HepG2 (cell line): ENCODE results near the gene MYL12B. TPM values are rescaled to one million over a fixed set of nuclear protein-coding genes. Genes with fewer than 3 reads are reported as not detected.

Experiments
- ATAC-seq: fragments of 200-7000 bp; cut with Tn5 transposase; 3 replicates; pipeline ENCODE4 v1.9.1; 2020; ENCODE audit warnings: mild to moderate bottlenecking, moderate library complexity
- BruUV-seq: library from RNA; stranded (reverse); fragments of 400-500 nt; replicated peaks from 2 replicates; lab custom pipeline; 2021; lab: Mats Ljungman, UMichigan
- CTCF ChIA-PET: fragments of 300-600 bp; formaldehyde crosslinking; extraction: SDS; loops from one replicate; lab custom pipeline; 2021; ENCODE audit warnings: low total read pairs, inconsistent platforms, low intra/inter-chr PET ratio; lab: Yijun Ruan, JAX
- POLR2A ChIA-PET: fragments of 350-600 bp; sonication (Branson Sonifier 250); formaldehyde crosslinking; loops from one replicate; lab custom pipeline; 2020; ENCODE audit warnings: antibody characterized with exemption, inconsistent platforms; lab: Yijun Ruan, JAX
- DNase-seq: peaks from one replicate; pipeline ENCODE4 v3.0.0-alpha.2; 2015; ENCODE audit warnings: low spot score
- FAIRE-seq: peaks from 3 replicates; lab custom pipeline; 2011; peaks lifted over from hg19 to GRCh38; lab: Jason Lieb, UNC
- H2AFZ ChIP-seq: one replicate; pipeline ENCODE4 v1.6.1; 2011; ENCODE audit warnings: low read length, inconsistent platforms
- H3K27ac ChIP-seq: fragments of 300-600 bp; 3 replicates; pipeline ENCODE4 v1.8.0; 2011; ENCODE audit warnings: mixed run types, mild to moderate bottlenecking, mixed read lengths, low read length, inconsistent platforms; ENCODE audit not compliant: insufficient read depth; ENCODE audit errors: extremely low read length
- H3K27me3 ChIP-seq, 2 experiments: fragments of 200-600 bp in 1 of 2; 2 replicates in 1 of 2; 3 replicates in 1 of 2; pipeline versions ENCODE4 v1.6.0 to v1.8.0; 2011; ENCODE audit warnings: low read length in 2 of 2, mild to moderate bottlenecking in 2 of 2, moderate library complexity in 2 of 2, inconsistent platforms in 1 of 2; ENCODE audit not compliant: insufficient read depth in 2 of 2, control insufficient read depth in 1 of 2
- H3K36me3 ChIP-seq, 2 experiments: fragments of 200-600 bp in 1 of 2; replicated peaks in 1 of 2; 2 replicates in 1 of 2; 3 replicates in 1 of 2; pipeline versions ENCODE4 v1.5.1 to v1.8.0; 2011; ENCODE audit warnings: low read length in 2 of 2, inconsistent platforms in 1 of 2; ENCODE audit not compliant: insufficient read depth in 2 of 2, control insufficient read depth in 1 of 2
- H3K4me1 ChIP-seq: 2 replicates; pipeline ENCODE4 v1.5.1; 2012; ENCODE audit warnings: low read length, inconsistent platforms; ENCODE audit not compliant: insufficient read depth
- H3K4me2 ChIP-seq: 2 replicates; pipeline ENCODE4 v1.6.0; 2011; ENCODE audit warnings: low read depth, low read length, inconsistent platforms
- H3K4me3 ChIP-seq, 3 experiments: fragments of 200-600 bp in 1 of 3; sonication (generic), shearing (Covaris generic) in 1 of 3; replicated peaks in 1 of 3; 2 replicates each; pipeline ENCODE4 v1.5.1; 2011 to 2016; ENCODE audit warnings: low read length in 3 of 3, inconsistent platforms in 2 of 3, low read depth in 2 of 3, mild to moderate bottlenecking in 2 of 3, control low read depth in 1 of 3, mixed read lengths in 1 of 3; ENCODE audit not compliant: insufficient read depth in 1 of 3
- H3K79me2 ChIP-seq: one replicate; pipeline ENCODE4 v1.6.1; 2011; ENCODE audit warnings: low read length, inconsistent platforms; ENCODE audit not compliant: insufficient read depth
- H3K9ac ChIP-seq: 2 replicates; pipeline ENCODE4 v1.6.0; 2011; ENCODE audit warnings: mild to moderate bottlenecking, low read depth, low read length, inconsistent platforms; ENCODE audit not compliant: insufficient read depth
- H3K9me3 ChIP-seq: 2 replicates; pipeline ENCODE4 v1.5.1; 2012; ENCODE audit warnings: mild to moderate bottlenecking, low read length
- H4K20me1 ChIP-seq: 2 replicates; pipeline ENCODE4 v1.6.0; 2011; ENCODE audit warnings: inconsistent platforms, mild to moderate bottlenecking, low read length, moderate library complexity; ENCODE audit not compliant: insufficient read depth
- ARNT ChIP-seq: fragments of 450-650 bp; IDR thresholded peaks from 2 replicates; pipeline ENCODE4 v1.6.1; 2017
- CAMTA2 ChIP-seq: sonication (generic); formaldehyde crosslinking; IDR thresholded peaks from 2 replicates; pipeline ENCODE4 v1.4.0; 2020; ENCODE audit warnings: mild to moderate bottlenecking, missing genetic modification reagents, borderline replicate concordance
- CBX2 ChIP-seq, 2 experiments: fragments of 200-600 bp in 1 of 2; sonication (generic); formaldehyde crosslinking in 1 of 2; IDR thresholded peaks; 2 replicates each; pipeline versions ENCODE4 v1.7.0 to v1.8.1; 2018 to 2022; ENCODE audit warnings: low read depth in 2 of 2, low read length in 1 of 2, mild to moderate bottlenecking in 1 of 2, missing genetic modification reagents in 1 of 2
- EP300 ChIP-seq, 3 experiments: sonication (generic) in 1 of 3; formaldehyde crosslinking in 1 of 3; IDR thresholded peaks; 2 replicates each; pipeline versions ENCODE4 v1.5.1 to v1.6.1; 2011 to 2020; ENCODE audit warnings: low read depth in 2 of 3, low read length in 2 of 3, borderline replicate concordance in 1 of 3, improper control_type of control experiment in 1 of 3, mild to moderate bottlenecking in 1 of 3, missing genetic modification reagents in 1 of 3, moderate library complexity in 1 of 3
- FOXK1 ChIP-seq: sonication (generic); formaldehyde crosslinking; IDR thresholded peaks from 2 replicates; pipeline ENCODE4 v1.4.0; 2020; ENCODE audit warnings: low read depth, missing genetic modification reagents, borderline replicate concordance
- FOXP1 ChIP-seq, 2 experiments: fragments of 450-650 bp in 1 of 2; IDR thresholded peaks; 2 replicates each; pipeline ENCODE4 v1.6.1; 2017 to 2018; ENCODE audit warnings: antibody characterized with exemption in 1 of 2
- HNRNPK ChIP-seq: fragments of 200-400 bp; formaldehyde crosslinking; IDR thresholded peaks from 2 replicates; pipeline ENCODE4 v1.6.1; 2018; ENCODE audit warnings: low read length, low read depth, moderate library complexity, mild to moderate bottlenecking; ENCODE audit not compliant: poor library complexity, severe bottlenecking
- KDM1A ChIP-seq: IDR thresholded peaks from 2 replicates; pipeline ENCODE4 v1.6.1; 2016; ENCODE audit warnings: missing compliant biosample characterization
- MEIS2 ChIP-seq: sonication (generic); formaldehyde crosslinking; IDR thresholded peaks from 2 replicates; pipeline ENCODE4 v1.9.0; 2021; ENCODE audit warnings: mild to moderate bottlenecking, missing genetic modification reagents
- PHF5A ChIP-seq: IDR thresholded peaks from one replicate; pipeline ENCODE4 v1.6.1; 2018; ENCODE audit warnings: low read depth, missing genetic modification reagents; ENCODE audit not compliant: unreplicated experiment
- RARA ChIP-seq: IDR thresholded peaks from 2 replicates; pipeline ENCODE4 v1.6.1; 2016; ENCODE audit warnings: missing genetic modification reagents, missing compliant biosample characterization
- RCOR2 ChIP-seq: IDR thresholded peaks from 2 replicates; pipeline ENCODE4 v1.6.1; 2016; ENCODE audit warnings: missing biosample characterization, missing genetic modification reagents
- SKI ChIP-seq: fragments of 450-650 bp; IDR thresholded peaks from one replicate; pipeline ENCODE4 v1.6.1; 2018; ENCODE audit warnings: mild to moderate bottlenecking; ENCODE audit not compliant: partially characterized antibody
- ZMYM3 ChIP-seq: sonication (generic); formaldehyde crosslinking; IDR thresholded peaks from 2 replicates; pipeline ENCODE4 v1.5.1; 2020; ENCODE audit warnings: mild to moderate bottlenecking, missing genetic modification reagents
- ZNF280B ChIP-seq: sonication (generic); formaldehyde crosslinking; IDR thresholded peaks from 2 replicates; pipeline ENCODE4 v1.5.0; 2020; ENCODE audit warnings: missing genetic modification reagents, mild to moderate bottlenecking, borderline replicate concordance
- ZNF629 ChIP-seq: sonication (generic); formaldehyde crosslinking; conservative IDR thresholded peaks from 2 replicates; pipeline ENCODE4 v1.5.0; 2020; ENCODE audit warnings: missing genetic modification reagents
- ZNF672 ChIP-seq: sonication (generic); formaldehyde crosslinking; IDR thresholded peaks from 2 replicates; pipeline ENCODE4 v1.8.1; 2022; ENCODE audit warnings: missing genetic modification reagents
- WGBS: methylation state at CpG from one replicate; pipeline ENCODE4 v1.1.6; 2017; ENCODE audit warnings: low lambda C conversion rate; 5-methylcytosine and 5-hydroxymethylcytosine counted together
- in situ Hi-C: cut with HindIII; loops from 2 replicates; pipeline ENCODE4 v1.10.0; 2017; ENCODE audit warnings: low pct_unique_long_range_greater_than_20kb; ENCODE audit not compliant: extremely low pct_ligation_motif_present
- intact Hi-C: fragments of 100-400 bp; cut with micrococcal nuclease; formaldehyde crosslinking; loops from one replicate; pipeline ENCODE4 v1.10.0; 2022; ENCODE audit not compliant: unreplicated experiment
- polyA plus RNA-seq, 8 experiments: library from polyadenylated mRNA; depleted of rRNA in 3 of 8; stranded (reverse) in 7 of 8; unstranded in 1 of 8; fragments of >200 nt; fragmentation: Illumina TruSeq in 4 of 8; extraction: Trizol in 4 of 8; gene quantifications; 2 replicates each; pipeline versions ENCODE4 v1.2.1 to v1.2.3, GENCODE V29; 2011 to 2016; ENCODE audit warnings: low read depth in 4 of 8, missing spikeins in 1 of 8, mixed read lengths in 1 of 8; ENCODE audit not compliant: insufficient read depth in 1 of 8
- total RNA-seq, 5 experiments: library from RNA; depleted of rRNA; stranded (reverse); fragments of >200 nt; fragmentation: Illumina TruSeq; extraction: Trizol; gene quantifications; 2 replicates each; pipeline ENCODE4 v1.2.3, GENCODE V29; 2016; ENCODE audit warnings: low read depth in 1 of 5
- TF ChIP-seq, protein P1 (sequence below): IDR thresholded peaks from 2 replicates; pipeline ENCODE4 v1.4.0; 2020; ENCODE audit warnings: mild to moderate bottlenecking, missing genetic modification reagents

Gene MYL12B
- total and polyA plus RNA-seq, 2 of the 13 experiments (the other 11 are each of a cell fraction or from before 2014, with no cell fraction given): 265 to 340 TPM

- peaks cover 0 to 17% of the 10 kb centered on the region in 2 experiments; a peak in 3 of 5 replicates for H3K27me3 ChIP-seq
- no peak overlapping the region; the same call in 1 of the 2 replicates for H3K9ac ChIP-seq
- FAIRE-seq: no peak
- ATAC-seq: no peak
- POLR2A ChIA-PET: interaction anchor here (0.6 to 1.3 kb wide), 5 partner anchors 14 to 385 kb away, joined by 3 to 6 read pairs (median 3); no protein-coding TSS in a partner anchor
- in situ Hi-C loops (loop anchor here (5.0 to 10.0 kb wide), 5 partner anchors 171 to 714 kb away; partner anchors contain the start of gene TGIF1), intact Hi-C loops (loop anchor here (2.0 kb wide), 1 partner anchor 487 kb away; no protein-coding TSS in a partner anchor)
- WGBS: 24% methylated on average over 10 of the region's 10 CpGs
- BruUV-seq: no TSS peak
- no peaks in the 10 kb centered on the region for H4K20me1 ChIP-seq
- H2AFZ ChIP-seq: peak overlapping the region; percentile 38
- no peaks in the 10 kb centered on the region for H3K9me3 ChIP-seq
- CTCF ChIA-PET: interaction anchor here (2.8 to 3.1 kb wide), 2 partner anchors 302 to 383 kb away, joined by 21 to 29 read pairs; no protein-coding TSS in a partner anchor
- H3K4me2 ChIP-seq: peak overlapping the region; percentile 58
- no peak overlapping the region; a peak in 1 of 6 replicates for H3K4me3 ChIP-seq
- DNase-seq: no peak
- H3K79me2 ChIP-seq: no peaks in the 10 kb centered on the region
- peaks cover 32% of the 10 kb centered on the region for H3K4me1 ChIP-seq
- no peak overlapping the region for H3K27ac ChIP-seq
- peaks cover 0 to 4% of the 10 kb centered on the region in 2 experiments; a peak in 1 of 5 replicates for H3K36me3 ChIP-seq
- TF ChIP-seq FOXP1 (IDR thresholded peaks at IDR 0.05): no peak
- TF ChIP-seq FOXP1 (CRISPR knock-in tag; IDR thresholded peaks at IDR 0.05): peak; percentile 61; the same call in 1 of the 2 replicates
- TF ChIP-seq ZMYM3: peak; percentile 77
- no peak for TF ChIP-seq SKI
- TF ChIP-seq ZNF280B (CRISPR knock-in tag): no peak
- TF ChIP-seq CAMTA2 (CRISPR knock-in tag): no peak
- TF ChIP-seq PHF5A (CRISPR knock-in tag): no peak
- peak; percentile 19; the same call in 1 of the 2 replicates for TF ChIP-seq FOXK1 (CRISPR knock-in tag)
- peak; percentile 30; the same call in 1 of the 2 replicates for TF ChIP-seq RCOR2
- TF ChIP-seq ZNF672: no peak
- peak; percentile 28; the same call in 1 of the 2 replicates for TF ChIP-seq CBX2 (IDR thresholded peaks at IDR 0.05; ENCODE audit: low read depth, low read length)
- TF ChIP-seq CBX2 (CRISPR knock-in tag; IDR thresholded peaks at IDR 0.05; ENCODE audit: low read depth): no peak
- TF ChIP-seq KDM1A (CRISPR knock-in tag): peak; percentile 69; the same call in 1 of the 2 replicates
- TF ChIP-seq ARNT: no peak
- 0 out of 4 replicates have a peak, but pooled peaks of 1 of the 2 experiments have one; percentile 10 for TF ChIP-seq EP300 (IDR thresholded peaks at IDR 0.05; ENCODE audit: low read depth in 2 of 2, low read length in 2 of 2)
- TF ChIP-seq EP300 (CRISPR knock-in tag; IDR thresholded peaks at IDR 0.05; ENCODE audit: borderline replicate concordance): no peak
- no peak for TF ChIP-seq HNRNPK
- no peak for TF ChIP-seq MEIS2 (CRISPR knock-in tag)
- 0 out of 2 replicates have a peak, but pooled peaks have one; percentile 17 for TF ChIP-seq RARA (CRISPR knock-in tag)
- TF ChIP-seq ZNF629 (CRISPR knock-in tag): peak; percentile 94
- TF ChIP-seq, protein P1, sequence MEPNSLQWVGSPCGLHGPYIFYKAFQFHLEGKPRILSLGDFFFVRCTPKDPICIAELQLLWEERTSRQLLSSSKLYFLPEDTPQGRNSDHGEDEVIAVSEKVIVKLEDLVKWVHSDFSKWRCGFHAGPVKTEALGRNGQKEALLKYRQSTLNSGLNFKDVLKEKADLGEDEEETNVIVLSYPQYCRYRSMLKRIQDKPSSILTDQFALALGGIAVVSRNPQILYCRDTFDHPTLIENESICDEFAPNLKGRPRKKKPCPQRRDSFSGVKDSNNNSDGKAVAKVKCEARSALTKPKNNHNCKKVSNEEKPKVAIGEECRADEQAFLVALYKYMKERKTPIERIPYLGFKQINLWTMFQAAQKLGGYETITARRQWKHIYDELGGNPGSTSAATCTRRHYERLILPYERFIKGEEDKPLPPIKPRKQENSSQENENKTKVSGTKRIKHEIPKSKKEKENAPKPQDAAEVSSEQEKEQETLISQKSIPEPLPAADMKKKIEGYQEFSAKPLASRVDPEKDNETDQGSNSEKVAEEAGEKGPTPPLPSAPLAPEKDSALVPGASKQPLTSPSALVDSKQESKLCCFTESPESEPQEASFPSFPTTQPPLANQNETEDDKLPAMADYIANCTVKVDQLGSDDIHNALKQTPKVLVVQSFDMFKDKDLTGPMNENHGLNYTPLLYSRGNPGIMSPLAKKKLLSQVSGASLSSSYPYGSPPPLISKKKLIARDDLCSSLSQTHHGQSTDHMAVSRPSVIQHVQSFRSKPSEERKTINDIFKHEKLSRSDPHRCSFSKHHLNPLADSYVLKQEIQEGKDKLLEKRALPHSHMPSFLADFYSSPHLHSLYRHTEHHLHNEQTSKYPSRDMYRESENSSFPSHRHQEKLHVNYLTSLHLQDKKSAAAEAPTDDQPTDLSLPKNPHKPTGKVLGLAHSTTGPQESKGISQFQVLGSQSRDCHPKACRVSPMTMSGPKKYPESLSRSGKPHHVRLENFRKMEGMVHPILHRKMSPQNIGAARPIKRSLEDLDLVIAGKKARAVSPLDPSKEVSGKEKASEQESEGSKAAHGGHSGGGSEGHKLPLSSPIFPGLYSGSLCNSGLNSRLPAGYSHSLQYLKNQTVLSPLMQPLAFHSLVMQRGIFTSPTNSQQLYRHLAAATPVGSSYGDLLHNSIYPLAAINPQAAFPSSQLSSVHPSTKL (CRISPR knock-in tag): peak; percentile 14; the same call in 1 of the 2 replicates
Measured at GRCh38 chr18:3283253-3283863, 21.4 kb downstream of the MYL12B start.
